ENCODE measurements around the gene PLEK2.
"Not testable (repeated sequence)": the region's sequence is repeated elsewhere in the genome, so short reads cannot be mapped to it uniquely, and the experiment has no call there.

PLEK2 gene

GRCh38 chr14:67413806-67414769 is 2.1 kb upstream of the PLEK2 start:
- Histone ChIP-seq H3K4me3 (ENCODE audit: severe bottlenecking) (no peak overlapping the region), H3K4me1 (ENCODE audit: insufficient read depth, poor library complexity, severe bottlenecking) (peaks cover 52% of the 10 kb centered on the region)
- ATAC-seq (ENCODE audit: low read depth), result peak; percentile 46

DNA sequence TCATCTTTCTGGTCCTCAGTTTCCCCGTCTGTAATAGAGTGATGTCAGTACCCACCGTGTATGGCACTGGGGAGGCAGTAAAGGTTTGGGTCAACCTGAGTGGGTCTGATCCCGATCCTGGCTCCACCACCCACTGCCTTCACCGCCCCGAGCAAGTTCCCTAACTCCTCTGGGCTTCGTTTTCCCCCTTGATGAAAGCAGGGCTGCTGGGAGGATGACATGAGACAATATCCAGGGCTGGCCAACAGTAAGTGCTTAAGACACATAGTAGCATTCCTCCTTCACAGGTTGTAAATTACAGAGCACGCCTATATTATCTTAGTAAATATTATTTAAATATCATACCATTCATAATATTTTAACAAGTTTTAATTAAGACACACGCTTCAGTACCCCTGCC is 595 bp downstream of the PLEK2 start:
- Histone ChIP-seq H3K27ac (ENCODE audit: poor library complexity, severe bottlenecking) (peak overlapping the region; percentile 94), H3K4me1 (ENCODE audit: insufficient read depth, poor library complexity, severe bottlenecking) (peaks cover 43% of the 10 kb centered on the region), H3K36me3 (ENCODE audit: low read depth) (peaks cover 40% of the 10 kb centered on the region), H3K4me3 (ENCODE audit: severe bottlenecking) (peak overlapping the region; percentile 62), H3K27me3 (ENCODE audit: insufficient read depth, poor library complexity, severe bottlenecking) (no peaks in the 10 kb centered on the region), H3K9me3 (ENCODE audit: severe bottlenecking) (no peaks in the 10 kb centered on the region)
- ATAC-seq (ENCODE audit: low read depth), result peak; percentile 5
- peak; percentile 38 for DNase-seq (ENCODE audit: low spot score)
- no peak for TF ChIP-seq CTCF (IDR thresholded peaks at IDR 0.05; ENCODE audit: poor library complexity, severe bottlenecking)

More at GRCh38 chr14:67413806-67414769, 2.1 kb upstream of the PLEK2 start:
- TF ChIP-seq CTCF (IDR thresholded peaks at IDR 0.05; ENCODE audit: poor library complexity, severe bottlenecking), result no peak
- Histone ChIP-seq H3K36me3 (ENCODE audit: low read depth) (peaks cover 14% of the 10 kb centered on the region), H3K27me3 (ENCODE audit: insufficient read depth, poor library complexity, severe bottlenecking) (no peaks in the 10 kb centered on the region), H3K27ac (ENCODE audit: poor library complexity, severe bottlenecking) (peak overlapping the region; percentile 94), H3K9me3 (ENCODE audit: severe bottlenecking) (no peaks in the 10 kb centered on the region)
- DNase-seq (ENCODE audit: low spot score), result peak; percentile 92

DNA sequence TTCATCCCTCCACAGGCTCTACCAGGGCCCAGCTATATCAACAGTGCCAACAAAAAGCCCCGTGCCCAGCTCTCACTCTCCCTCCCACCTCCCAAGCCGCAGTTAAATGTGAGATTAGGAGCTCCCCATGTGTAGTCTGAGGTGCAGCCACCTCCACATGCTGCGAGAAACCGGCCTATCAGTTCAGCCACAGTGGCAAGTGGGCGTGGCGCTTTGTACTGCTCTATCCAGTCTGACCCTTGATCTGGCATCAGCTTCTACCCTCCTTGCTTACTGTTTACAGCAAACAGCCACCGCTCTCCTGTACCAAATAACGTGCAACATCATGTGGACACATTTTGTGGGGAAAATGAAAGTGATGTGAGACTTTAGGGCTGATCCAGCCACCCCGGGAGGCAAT is 1.7 kb downstream of the PLEK2 start:
- H3K9me3 ChIP-seq (ENCODE audit: severe bottlenecking), result no peaks in the 10 kb centered on the region
- ATAC-seq (ENCODE audit: low read depth) (peak; percentile 16; the same call in 2 of the 3 replicates), DNase-seq (ENCODE audit: low spot score) (peak; percentile 79)
- H3K4me3 ChIP-seq (ENCODE audit: severe bottlenecking), result peak overlapping the region; percentile 62
- TF ChIP-seq CTCF (IDR thresholded peaks at IDR 0.05; ENCODE audit: poor library complexity, severe bottlenecking), result no peak
- H3K27me3 ChIP-seq (ENCODE audit: insufficient read depth, poor library complexity, severe bottlenecking), result no peaks in the 10 kb centered on the region
- H3K36me3 ChIP-seq (ENCODE audit: low read depth), result peaks cover 50% of the 10 kb centered on the region
- peaks cover 43% of the 10 kb centered on the region for H3K4me1 ChIP-seq (ENCODE audit: insufficient read depth, poor library complexity, severe bottlenecking)
- H3K27ac ChIP-seq (ENCODE audit: poor library complexity, severe bottlenecking), result peak overlapping the region; percentile 94

GRCh38 chr14:67409461-67409860 is 2.5 kb downstream of the PLEK2 start:
- Histone ChIP-seq H3K27ac (ENCODE audit: poor library complexity, severe bottlenecking) (peak overlapping the region; percentile 94), H3K36me3 (ENCODE audit: low read depth) (peaks cover 59% of the 10 kb centered on the region), H3K9me3 (ENCODE audit: severe bottlenecking) (no peaks in the 10 kb centered on the region), H3K4me1 (ENCODE audit: insufficient read depth, poor library complexity, severe bottlenecking) (peaks cover 39% of the 10 kb centered on the region), H3K27me3 (ENCODE audit: insufficient read depth, poor library complexity, severe bottlenecking) (no peaks in the 10 kb centered on the region), H3K4me3 (ENCODE audit: severe bottlenecking) (peak overlapping the region; percentile 62)
- DNase-seq (ENCODE audit: low spot score) (peak; percentile 55), ATAC-seq (ENCODE audit: low read depth) (0 out of 3 replicates have a peak, but pooled peaks have one; percentile 3)
- no peak for TF ChIP-seq CTCF (IDR thresholded peaks at IDR 0.05; ENCODE audit: poor library complexity, severe bottlenecking)

- ATAC-seq (ENCODE audit: low read depth); H3K4me3 ChIP-seq (ENCODE audit: severe bottlenecking); H3K27ac ChIP-seq (ENCODE audit: poor library complexity, severe bottlenecking); H3K9me3 ChIP-seq (ENCODE audit: severe bottlenecking); H3K27me3 ChIP-seq (ENCODE audit: insufficient read depth, poor library complexity, severe bottlenecking): not testable (repeated sequence)
- H3K36me3 ChIP-seq (ENCODE audit: low read depth), result peaks cover 71% of the 10 kb centered on the region
- peaks cover 27% of the 10 kb centered on the region for H3K4me1 ChIP-seq (ENCODE audit: insufficient read depth, poor library complexity, severe bottlenecking)
- DNase-seq (ENCODE audit: low spot score), result peak; percentile 5
Observed at GRCh38 chr14:67408122-67408801, 3.7 kb downstream of the PLEK2 start.

Measured in RWPE2 (cell line).